ENCODE results near the gene RGMA.

Gene RGMA

DNA sequence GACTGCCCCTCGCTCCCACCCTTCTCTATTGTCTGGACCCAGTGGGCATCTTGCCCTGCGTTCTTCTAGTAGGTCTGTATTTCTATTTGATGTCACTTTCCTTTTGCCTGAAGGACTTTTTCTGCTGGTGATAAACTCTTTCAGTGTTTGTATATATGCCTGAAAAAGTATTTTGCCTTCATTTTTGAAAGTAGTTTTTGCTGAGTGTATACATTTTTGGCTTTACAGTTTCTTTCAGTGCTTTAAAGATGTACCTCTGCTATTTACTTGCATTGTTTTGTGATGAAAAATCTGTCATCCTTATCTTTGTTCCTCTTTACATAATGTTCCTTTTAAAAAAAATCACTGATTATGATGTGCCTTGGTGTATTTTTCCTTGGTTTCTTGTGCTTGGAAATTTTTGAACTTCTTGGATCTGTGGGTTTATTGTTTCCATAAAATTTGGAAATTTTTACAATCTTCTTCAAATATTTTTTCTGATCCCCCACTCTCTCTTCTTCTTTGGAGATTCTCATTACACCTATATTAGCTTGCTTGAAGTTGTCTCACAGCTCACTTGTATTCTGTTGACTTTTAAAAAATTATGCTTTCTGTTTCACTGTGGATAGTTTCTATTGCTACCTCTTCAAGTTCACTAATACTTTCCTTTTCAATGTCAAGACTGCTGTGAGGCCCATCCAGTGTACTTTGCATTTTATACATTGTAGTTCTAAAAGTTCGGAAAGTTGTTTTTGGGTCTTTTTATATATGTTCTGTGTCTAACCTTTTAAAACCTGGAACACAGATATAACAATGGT lies 67.8 kb downstream of the RGMA start:
- Histone ChIP-seq H3K27ac (ENCODE audit: low read depth in 2 of 2, low read length in 2 of 2) (no peak overlapping the region), H3K27me3 (ENCODE audit: control insufficient read depth in 2 of 2, insufficient read depth in 2 of 2, low read length in 2 of 2) (no peaks in the 10 kb centered on the region), H3K9me3 (ENCODE audit: control insufficient read depth in 2 of 2, low read length in 2 of 2) (no peaks in the 10 kb centered on the region), H3K9ac (ENCODE audit: low read depth in 1 of 2, low read length in 2 of 2) (no peak overlapping the region), H3K4me1 (ENCODE audit: control insufficient read depth in 2 of 2, insufficient read depth in 2 of 2, low read length in 2 of 2) (peaks cover 0 to 3% of the 10 kb centered on the region in 2 donors), H3K4me3 (ENCODE audit: low read length in 2 of 2) (no peak overlapping the region), H3K36me3 (ENCODE audit: control insufficient read depth in 2 of 2, insufficient read depth in 2 of 2, low read length in 2 of 2) (peaks cover 82 to 86% of the 10 kb centered on the region in 2 donors)

DNA sequence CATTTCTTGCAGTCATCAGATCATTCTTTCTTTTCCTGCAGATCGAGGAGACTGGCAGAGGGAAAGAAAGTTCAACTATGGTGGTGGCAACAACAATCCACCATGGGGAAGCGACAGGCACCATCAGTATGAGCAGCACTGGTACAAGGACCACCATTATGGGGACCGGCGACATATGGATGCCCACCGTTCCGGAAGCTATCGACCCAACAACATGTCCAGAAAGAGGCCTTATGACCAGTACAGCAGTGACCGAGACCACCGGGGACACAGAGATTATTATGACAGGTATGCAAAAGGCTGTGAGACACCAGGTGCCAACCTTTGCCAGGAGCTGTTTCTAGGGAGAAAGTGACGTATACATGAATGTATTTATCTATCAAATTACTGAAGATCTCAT lies 69.0 kb downstream of the RGMA start:
- H3K9me3 ChIP-seq (ENCODE audit: control insufficient read depth in 2 of 2, low read length in 2 of 2): no peaks in the 10 kb centered on the region
- H3K27me3 ChIP-seq (ENCODE audit: control insufficient read depth in 2 of 2, insufficient read depth in 2 of 2, low read length in 2 of 2): no peaks in the 10 kb centered on the region
- H3K4me3 ChIP-seq (ENCODE audit: low read length in 2 of 2): no peak overlapping the region
- no peak overlapping the region for H3K27ac ChIP-seq (ENCODE audit: low read depth in 2 of 2, low read length in 2 of 2)
- peaks cover 83 to 87% of the 10 kb centered on the region in 2 donors for H3K36me3 ChIP-seq (ENCODE audit: control insufficient read depth in 2 of 2, insufficient read depth in 2 of 2, low read length in 2 of 2)
- H3K9ac ChIP-seq (ENCODE audit: low read depth in 1 of 2, low read length in 2 of 2): no peak overlapping the region
- H3K4me1 ChIP-seq (ENCODE audit: control insufficient read depth in 2 of 2, insufficient read depth in 2 of 2, low read length in 2 of 2): no peaks in the 10 kb centered on the region

DNA sequence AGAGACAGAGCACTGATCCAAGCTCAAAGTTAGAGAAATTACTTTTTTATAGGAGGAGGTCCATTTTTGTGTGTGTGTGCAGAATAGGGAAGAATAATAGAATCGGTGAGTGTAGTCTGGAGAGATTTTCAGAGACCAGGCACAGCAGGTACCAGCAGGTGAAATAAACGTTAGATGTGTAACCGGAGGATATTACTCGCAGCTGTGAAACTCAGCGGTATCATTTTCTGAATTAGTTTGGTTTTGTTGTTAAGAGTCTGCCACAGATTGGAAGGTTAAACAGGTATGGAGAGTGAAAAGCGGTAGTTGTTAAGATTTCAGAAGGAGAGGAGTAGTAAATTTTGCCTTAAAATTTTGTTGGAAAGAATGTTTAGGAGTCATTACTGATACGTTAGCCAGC lies 69.9 kb downstream of the RGMA start:
- no peaks in the 10 kb centered on the region for H3K27me3 ChIP-seq (ENCODE audit: control insufficient read depth in 2 of 2, insufficient read depth in 2 of 2, low read length in 2 of 2)
- no peak overlapping the region for H3K4me3 ChIP-seq (ENCODE audit: low read length in 2 of 2)
- H3K4me1 ChIP-seq (ENCODE audit: control insufficient read depth in 2 of 2, insufficient read depth in 2 of 2, low read length in 2 of 2): no peaks in the 10 kb centered on the region
- no peak overlapping the region for H3K9ac ChIP-seq (ENCODE audit: low read depth in 1 of 2, low read length in 2 of 2)
- peaks cover 83 to 87% of the 10 kb centered on the region in 2 donors for H3K36me3 ChIP-seq (ENCODE audit: control insufficient read depth in 2 of 2, insufficient read depth in 2 of 2, low read length in 2 of 2)
- H3K9me3 ChIP-seq (ENCODE audit: control insufficient read depth in 2 of 2, low read length in 2 of 2): no peaks in the 10 kb centered on the region
- H3K27ac ChIP-seq (ENCODE audit: low read depth in 2 of 2, low read length in 2 of 2): no peak overlapping the region

DNA sequence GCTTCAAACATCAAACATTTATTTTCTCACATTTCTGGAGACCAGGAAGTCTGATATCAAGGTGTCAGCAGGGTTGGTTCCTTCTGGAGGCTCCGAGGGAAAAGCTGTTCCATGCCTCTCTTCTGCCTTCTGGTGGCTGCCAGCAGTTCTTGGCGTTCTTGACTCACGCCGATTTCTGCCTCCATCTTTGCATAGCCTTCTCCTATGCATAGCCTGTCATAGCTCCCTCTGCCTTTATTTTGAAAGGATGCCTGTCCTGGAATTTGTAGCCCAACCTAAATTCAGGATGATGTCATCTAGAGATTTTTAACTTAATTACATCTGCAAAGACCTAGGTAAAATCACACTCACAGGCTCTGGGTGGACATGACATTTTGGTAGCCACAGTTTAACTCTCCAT lies 70.4 kb downstream of the RGMA start:
- Histone ChIP-seq H3K36me3 (ENCODE audit: control insufficient read depth in 2 of 2, insufficient read depth in 2 of 2, low read length in 2 of 2) (peaks cover 85% of the 10 kb centered on the region in 2 donors), H3K9ac (ENCODE audit: low read depth in 1 of 2, low read length in 2 of 2) (no peak overlapping the region), H3K9me3 (ENCODE audit: control insufficient read depth in 2 of 2, low read length in 2 of 2) (no peaks in the 10 kb centered on the region), H3K4me1 (ENCODE audit: control insufficient read depth in 2 of 2, insufficient read depth in 2 of 2, low read length in 2 of 2) (no peaks in the 10 kb centered on the region), H3K27ac (ENCODE audit: low read depth in 2 of 2, low read length in 2 of 2) (no peak overlapping the region), H3K27me3 (ENCODE audit: control insufficient read depth in 2 of 2, insufficient read depth in 2 of 2, low read length in 2 of 2) (no peaks in the 10 kb centered on the region), H3K4me3 (ENCODE audit: low read length in 2 of 2) (no peak overlapping the region)

DNA sequence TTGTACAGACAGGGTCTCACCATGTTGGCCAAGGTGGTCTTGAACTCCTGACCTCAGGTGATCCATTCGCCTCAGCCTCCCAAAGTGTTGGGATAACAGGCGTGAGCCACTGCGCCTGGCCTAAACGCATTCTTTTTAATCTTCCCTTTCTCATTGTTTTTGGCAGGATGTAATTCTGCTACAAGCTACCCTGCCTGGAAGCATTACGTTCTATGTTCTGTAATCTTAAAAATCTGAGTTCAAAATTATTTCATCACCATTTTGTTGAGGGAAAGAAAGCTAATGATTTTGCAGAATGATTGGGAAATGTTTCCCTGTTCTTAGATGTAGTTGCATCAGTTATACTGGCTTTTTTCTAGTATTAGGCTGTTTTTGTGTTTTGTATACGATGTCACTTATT lies 71.5 kb downstream of the RGMA start:
- Histone ChIP-seq H3K36me3 (ENCODE audit: control insufficient read depth in 2 of 2, insufficient read depth in 2 of 2, low read length in 2 of 2) (peaks cover 86 to 87% of the 10 kb centered on the region in 2 donors), H3K27ac (ENCODE audit: low read depth in 2 of 2, low read length in 2 of 2) (no peak overlapping the region), H3K27me3 (ENCODE audit: control insufficient read depth in 2 of 2, insufficient read depth in 2 of 2, low read length in 2 of 2) (no peaks in the 10 kb centered on the region), H3K4me1 (ENCODE audit: control insufficient read depth in 2 of 2, insufficient read depth in 2 of 2, low read length in 2 of 2) (no peaks in the 10 kb centered on the region), H3K9me3 (ENCODE audit: control insufficient read depth in 2 of 2, low read length in 2 of 2) (no peaks in the 10 kb centered on the region), H3K9ac (ENCODE audit: low read depth in 1 of 2, low read length in 2 of 2) (no peak overlapping the region), H3K4me3 (ENCODE audit: low read length in 2 of 2) (no peak overlapping the region)

DNA sequence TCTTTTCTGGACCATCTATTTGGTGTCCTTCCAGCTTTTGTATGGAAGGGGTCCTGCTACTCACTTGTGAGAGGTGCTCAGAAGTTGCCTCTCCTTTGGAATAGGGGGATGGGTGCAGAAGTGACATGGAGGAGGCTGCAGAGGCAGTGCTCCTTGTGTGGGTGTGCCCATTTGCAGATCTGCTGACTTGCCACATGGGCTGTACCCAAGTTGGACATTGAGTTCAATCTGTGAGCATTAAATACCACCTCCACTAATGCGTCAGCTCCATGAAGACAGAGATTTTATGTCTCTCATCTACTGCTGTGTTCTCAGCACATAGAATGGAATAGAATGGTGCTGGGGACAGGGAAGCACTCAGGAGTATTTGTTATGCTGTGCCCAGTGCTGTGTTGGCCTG lies 76.2 kb downstream of the RGMA start:
- Histone ChIP-seq H3K27ac (ENCODE audit: low read depth in 2 of 2, low read length in 2 of 2) (no peak overlapping the region), H3K4me3 (ENCODE audit: low read length in 2 of 2) (no peak overlapping the region), H3K27me3 (ENCODE audit: control insufficient read depth in 2 of 2, insufficient read depth in 2 of 2, low read length in 2 of 2) (no peaks in the 10 kb centered on the region), H3K4me1 (ENCODE audit: control insufficient read depth in 2 of 2, insufficient read depth in 2 of 2, low read length in 2 of 2) (no peaks in the 10 kb centered on the region), H3K9ac (ENCODE audit: low read depth in 1 of 2, low read length in 2 of 2) (no peak overlapping the region), H3K36me3 (ENCODE audit: control insufficient read depth in 2 of 2, insufficient read depth in 2 of 2, low read length in 2 of 2) (peaks cover 85 to 89% of the 10 kb centered on the region in 2 donors), H3K9me3 (ENCODE audit: control insufficient read depth in 2 of 2, low read length in 2 of 2) (no peaks in the 10 kb centered on the region)

DNA sequence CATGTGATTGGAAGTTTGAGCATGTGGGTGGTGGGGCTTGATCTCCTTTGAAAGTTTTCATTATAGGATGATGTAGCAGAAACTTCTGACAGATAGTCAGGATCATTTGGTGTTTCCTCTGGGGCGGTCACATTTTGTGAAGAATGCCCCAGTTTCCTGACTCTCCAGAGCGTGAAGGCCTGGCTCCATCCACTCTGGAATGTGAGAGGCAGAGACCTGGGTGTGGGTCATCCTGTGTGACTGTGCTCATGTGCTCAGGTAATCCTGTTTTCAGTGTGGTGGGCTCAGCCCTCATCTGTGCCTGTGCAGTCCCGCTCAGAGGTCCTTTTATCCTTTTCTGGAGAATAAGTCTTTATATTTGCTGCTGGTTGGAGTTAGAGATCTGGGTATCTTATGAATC lies 81.0 kb downstream of the RGMA start:
- no peak overlapping the region for H3K9ac ChIP-seq (ENCODE audit: low read depth in 1 of 2, low read length in 2 of 2)
- no peaks in the 10 kb centered on the region for H3K9me3 ChIP-seq (ENCODE audit: control insufficient read depth in 2 of 2, low read length in 2 of 2)
- no peak overlapping the region for H3K4me3 ChIP-seq (ENCODE audit: low read length in 2 of 2)
- no peak overlapping the region for H3K27ac ChIP-seq (ENCODE audit: low read depth in 2 of 2, low read length in 2 of 2)
- H3K36me3 ChIP-seq (ENCODE audit: control insufficient read depth in 2 of 2, insufficient read depth in 2 of 2, low read length in 2 of 2): peaks cover 86% of the 10 kb centered on the region in 2 donors
- H3K27me3 ChIP-seq (ENCODE audit: control insufficient read depth in 2 of 2, insufficient read depth in 2 of 2, low read length in 2 of 2): no peaks in the 10 kb centered on the region
- no peaks in the 10 kb centered on the region for H3K4me1 ChIP-seq (ENCODE audit: control insufficient read depth in 2 of 2, insufficient read depth in 2 of 2, low read length in 2 of 2)

DNA sequence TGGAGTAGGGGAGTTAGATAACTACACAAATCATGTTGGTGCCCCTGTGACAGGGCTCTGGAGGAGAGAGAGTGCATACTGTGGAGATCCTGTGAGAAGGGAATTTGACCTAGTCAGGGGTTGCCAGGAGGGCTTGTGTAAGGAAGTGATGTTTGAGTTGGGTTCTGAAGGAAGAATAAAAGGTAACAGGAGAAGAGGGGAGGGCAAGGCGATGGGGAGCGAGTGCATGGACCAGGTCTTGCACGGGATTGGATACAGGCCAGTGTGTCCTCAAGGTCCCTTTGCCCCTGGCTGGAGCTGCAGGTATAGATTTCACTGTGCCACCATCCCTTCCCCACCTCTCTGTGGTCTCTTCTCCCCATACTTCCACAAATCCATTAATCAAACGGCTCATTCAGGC lies 83.9 kb downstream of the RGMA start:
- Histone ChIP-seq H3K4me3 (ENCODE audit: low read length in 2 of 2) (no peak overlapping the region), H3K9me3 (ENCODE audit: control insufficient read depth in 2 of 2, low read length in 2 of 2) (no peaks in the 10 kb centered on the region), H3K27ac (ENCODE audit: low read depth in 2 of 2, low read length in 2 of 2) (no peak overlapping the region), H3K27me3 (ENCODE audit: control insufficient read depth in 2 of 2, insufficient read depth in 2 of 2, low read length in 2 of 2) (no peaks in the 10 kb centered on the region), H3K36me3 (ENCODE audit: control insufficient read depth in 2 of 2, insufficient read depth in 2 of 2, low read length in 2 of 2) (peaks cover 82 to 89% of the 10 kb centered on the region in 2 donors), H3K4me1 (ENCODE audit: control insufficient read depth in 2 of 2, insufficient read depth in 2 of 2, low read length in 2 of 2) (no peaks in the 10 kb centered on the region), H3K9ac (ENCODE audit: low read depth in 1 of 2, low read length in 2 of 2) (no peak overlapping the region)

DNA sequence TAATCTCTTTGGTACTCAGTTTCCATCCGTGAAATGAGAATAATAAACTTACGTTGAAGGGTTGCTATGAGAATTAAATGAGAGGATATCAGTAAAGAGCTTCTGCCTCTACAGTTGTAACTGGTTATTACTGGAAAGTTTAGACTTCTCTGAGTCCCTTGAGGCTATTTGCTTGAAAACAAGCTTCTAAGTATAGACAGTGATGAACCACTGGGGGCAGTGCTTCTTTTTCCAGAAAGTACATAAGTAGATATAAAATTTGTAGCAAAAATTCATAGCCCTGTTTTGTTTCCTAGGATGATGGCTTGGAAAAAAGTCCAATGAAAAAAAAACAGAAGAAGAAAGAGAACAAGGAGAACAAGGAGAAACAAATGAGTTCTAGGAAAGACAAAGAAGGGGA lies 87.1 kb downstream of the RGMA start:
- no peaks in the 10 kb centered on the region for H3K27me3 ChIP-seq (ENCODE audit: control insufficient read depth in 2 of 2, insufficient read depth in 2 of 2, low read length in 2 of 2)
- H3K4me1 ChIP-seq (ENCODE audit: control insufficient read depth in 2 of 2, insufficient read depth in 2 of 2, low read length in 2 of 2): no peaks in the 10 kb centered on the region
- H3K27ac ChIP-seq (ENCODE audit: low read depth in 2 of 2, low read length in 2 of 2): no peak overlapping the region
- no peak overlapping the region for H3K4me3 ChIP-seq (ENCODE audit: low read length in 2 of 2)
- H3K9me3 ChIP-seq (ENCODE audit: control insufficient read depth in 2 of 2, low read length in 2 of 2): no peaks in the 10 kb centered on the region
- peaks cover 81 to 91% of the 10 kb centered on the region in 2 donors for H3K36me3 ChIP-seq (ENCODE audit: control insufficient read depth in 2 of 2, insufficient read depth in 2 of 2, low read length in 2 of 2)
- no peak overlapping the region for H3K9ac ChIP-seq (ENCODE audit: low read depth in 1 of 2, low read length in 2 of 2)

DNA sequence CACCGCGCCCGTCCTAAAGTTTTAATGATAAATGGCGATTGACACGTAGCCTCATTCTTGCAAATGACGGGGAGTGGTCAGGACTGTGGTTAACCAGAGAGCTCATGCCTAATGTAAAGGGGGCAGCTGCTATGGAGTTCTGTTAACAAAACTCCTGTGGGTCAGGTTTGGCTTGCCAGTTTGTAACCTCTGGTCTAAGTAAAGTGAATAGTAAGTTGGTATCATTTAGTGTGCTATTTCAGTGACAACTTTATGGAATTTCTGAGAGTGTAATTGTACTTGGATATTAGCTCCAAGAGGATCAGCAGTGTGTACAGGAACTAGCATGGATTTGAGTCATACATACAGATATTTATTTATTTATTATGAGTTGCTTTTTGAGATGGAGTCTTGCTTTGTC lies 87.9 kb downstream of the RGMA start:
- no peak overlapping the region for H3K27ac ChIP-seq (ENCODE audit: low read depth in 2 of 2, low read length in 2 of 2)
- no peaks in the 10 kb centered on the region for H3K27me3 ChIP-seq (ENCODE audit: control insufficient read depth in 2 of 2, insufficient read depth in 2 of 2, low read length in 2 of 2)
- H3K36me3 ChIP-seq (ENCODE audit: control insufficient read depth in 2 of 2, insufficient read depth in 2 of 2, low read length in 2 of 2): peaks cover 77 to 91% of the 10 kb centered on the region in 2 donors
- no peak overlapping the region for H3K9ac ChIP-seq (ENCODE audit: low read depth in 1 of 2, low read length in 2 of 2)
- H3K4me1 ChIP-seq (ENCODE audit: control insufficient read depth in 2 of 2, insufficient read depth in 2 of 2, low read length in 2 of 2): no peaks in the 10 kb centered on the region
- H3K4me3 ChIP-seq (ENCODE audit: low read length in 2 of 2): no peak overlapping the region
- no peaks in the 10 kb centered on the region for H3K9me3 ChIP-seq (ENCODE audit: control insufficient read depth in 2 of 2, low read length in 2 of 2)

Data from mucosa of rectum (tissue), 2 donors.